HG03025 (cell line): ENCODE measurements around the gene LRP3.
"Not testable (repeated sequence)": the region's sequence is repeated elsewhere in the genome, so short reads cannot be mapped to it uniquely, and the experiment has no call there.

Experiments
- ATAC-seq: cut with Tn5 transposase; IDR thresholded peaks from one replicate; pipeline ENCODE4 v1.9.1; 2021; ENCODE audit warnings: mild to moderate bottlenecking, moderate library complexity; ENCODE audit not compliant: unreplicated experiment, low FRiP score

LRP3 gene

GRCh38 chr19:33215438-33216197 is 21.5 kb downstream of the LRP3 start:
- no peak for ATAC-seq

- no peak for ATAC-seq
Observed at GRCh38 chr19:33216198-33216830, 22.2 kb downstream of the LRP3 start.

GRCh38 chr19:33217881-33218280 is 23.8 kb downstream of the LRP3 start:
- ATAC-seq = no peak

GRCh38 chr19:33219261-33219815 is 25.2 kb downstream of the LRP3 start:
- no peak for ATAC-seq

DNA sequence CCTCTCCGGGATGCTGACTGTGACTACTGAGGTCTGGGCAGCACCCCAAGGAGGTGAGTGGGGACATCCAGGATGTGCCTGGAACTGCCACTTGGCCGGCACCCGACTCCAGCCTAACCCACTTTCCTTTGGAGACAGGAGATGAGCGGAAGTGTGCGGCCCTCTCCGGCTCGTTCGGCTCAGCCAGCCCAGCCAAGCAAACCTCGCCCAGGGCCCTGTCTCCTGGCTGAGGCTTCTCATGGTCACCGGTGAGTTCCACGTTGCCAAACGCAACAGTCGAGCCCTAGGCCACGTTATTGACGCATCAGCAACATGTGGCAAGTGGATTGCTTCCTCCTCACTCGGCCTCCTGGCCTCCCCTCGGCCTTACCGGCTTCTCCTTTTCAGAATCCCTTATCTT is 26.0 kb downstream of the LRP3 start:
- ATAC-seq = no peak

DNA sequence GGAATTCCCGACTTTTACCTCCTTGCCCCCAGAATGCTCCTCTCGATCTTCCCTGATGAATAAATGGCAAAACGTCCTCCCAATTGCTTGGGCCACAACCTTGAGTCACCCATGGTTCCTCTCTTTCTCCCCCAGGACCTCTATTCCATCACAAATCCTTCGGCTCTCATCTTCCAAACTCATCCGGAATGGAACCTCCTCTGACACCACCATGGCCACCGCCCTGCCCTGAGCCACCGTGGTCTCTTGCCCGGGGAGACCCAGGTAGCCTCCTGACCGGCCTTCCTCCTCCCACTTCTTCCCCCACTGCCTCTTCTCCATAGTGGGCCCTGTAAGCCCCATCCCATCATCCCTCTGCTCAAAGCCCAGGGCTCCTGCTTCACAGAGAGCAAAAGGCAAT is 26.6 kb downstream of the LRP3 start:
- no peak for ATAC-seq

- no peak for ATAC-seq
Observed at GRCh38 chr19:33221638-33222037, 27.5 kb downstream of the LRP3 start.

GRCh38 chr19:33222255-33222654 is 28.1 kb downstream of the LRP3 start:
- not testable (repeated sequence) for ATAC-seq

DNA sequence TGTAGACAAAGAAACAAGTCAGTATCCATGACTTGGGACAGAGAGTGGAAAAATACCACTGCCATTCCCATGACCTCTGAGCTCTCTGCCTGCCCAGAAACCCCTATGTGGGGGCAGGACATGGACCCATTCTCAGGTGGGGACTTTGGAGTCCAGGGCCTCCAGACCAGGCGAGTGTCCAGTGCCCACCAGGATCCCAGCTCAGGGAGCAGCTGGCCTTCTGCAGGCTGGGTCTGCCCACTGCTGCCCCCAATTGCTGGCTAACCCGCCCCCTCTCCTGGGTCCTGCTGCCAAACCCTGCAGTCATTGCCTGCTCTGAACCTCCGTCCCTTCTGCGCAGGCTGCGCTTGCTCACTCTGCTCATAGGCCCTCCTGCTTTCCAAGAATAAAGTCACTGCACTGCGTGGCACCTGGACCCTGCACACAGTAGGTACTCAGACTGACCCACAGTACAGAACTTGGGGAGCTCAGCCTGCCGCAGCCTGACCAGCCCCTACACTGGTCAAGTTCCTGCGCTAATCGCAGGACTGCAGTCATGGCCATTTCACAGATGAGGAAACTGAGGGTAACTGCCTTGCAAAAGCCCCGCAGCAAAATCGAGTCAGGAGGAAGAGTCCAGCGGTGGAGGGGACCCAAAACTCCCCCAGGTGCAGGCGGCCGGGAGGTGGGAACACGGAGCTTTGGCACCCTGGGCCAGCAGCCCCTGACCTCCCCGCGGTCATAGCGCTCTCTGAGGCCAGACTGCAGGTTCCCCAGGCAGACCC is 30.7 kb downstream of the LRP3 start:
- ATAC-seq = no peak

GRCh38 chr19:33225458-33225926 is 31.4 kb downstream of the LRP3 start, which contains the start of gene SLC7A10:
Gene SLC7A10, minus strand, starts transcription at chr19:33225850. Its CDS starts 147 bp downstream, at chr19:33225703.
- ATAC-seq = no peak

GRCh38 chr19:33226550-33227241 is 32.6 kb downstream of the LRP3 start:
- no peak for ATAC-seq

- no peak for ATAC-seq
Observed at GRCh38 chr19:33227242-33227650, 33.1 kb downstream of the LRP3 start.

GRCh38 chr19:33227870-33228599 is 33.9 kb downstream of the LRP3 start:
- ATAC-seq = no peak

- no peak for ATAC-seq
Observed at GRCh38 chr19:33229962-33230361, 35.8 kb downstream of the LRP3 start.

DNA sequence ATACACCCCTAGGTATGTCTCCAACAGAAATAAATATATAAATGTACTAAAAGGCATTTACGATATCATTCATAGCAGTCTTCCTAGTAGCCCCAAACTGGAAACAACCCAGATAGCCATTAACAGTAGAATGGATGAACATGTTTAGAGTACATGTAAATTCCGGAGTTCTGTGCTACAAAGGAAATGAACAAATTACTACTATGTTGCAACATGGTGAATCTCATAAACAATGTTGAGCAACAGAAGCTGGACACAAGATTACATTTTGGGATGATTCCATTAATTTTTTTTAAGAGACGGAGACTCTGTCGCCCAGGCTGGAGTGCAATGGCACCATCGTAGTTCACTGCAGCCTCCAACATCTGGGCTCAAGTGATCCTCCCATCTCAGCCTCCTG is 37.4 kb downstream of the LRP3 start:
- ATAC-seq = no peak

GRCh38 chr19:33232656-33233055 is 38.5 kb downstream of the LRP3 start:
- no peak for ATAC-seq

GRCh38 chr19:33233056-33233873 is 39.1 kb downstream of the LRP3 start:
- no peak for ATAC-seq

DNA sequence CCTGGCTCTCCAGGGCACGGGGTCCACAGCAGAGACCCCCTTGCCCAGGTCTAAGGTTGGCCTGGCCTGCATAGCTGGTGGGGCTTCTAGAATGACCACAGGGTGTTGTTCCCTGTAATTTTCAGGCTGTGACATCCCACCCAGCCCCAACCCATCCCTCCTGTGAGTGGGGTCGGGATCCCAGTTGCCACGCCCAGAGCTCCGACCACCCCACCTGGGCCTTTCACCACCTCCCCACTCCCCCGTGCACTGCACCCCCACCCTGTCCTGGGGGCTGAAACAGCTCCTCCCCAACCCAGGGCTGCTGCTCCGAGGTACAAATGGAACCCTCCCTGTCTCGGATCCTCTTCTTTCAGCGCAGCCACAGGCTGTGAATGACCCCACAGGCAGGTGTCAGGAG is 40.0 kb downstream of the LRP3 start:
- no peak for ATAC-seq

DNA sequence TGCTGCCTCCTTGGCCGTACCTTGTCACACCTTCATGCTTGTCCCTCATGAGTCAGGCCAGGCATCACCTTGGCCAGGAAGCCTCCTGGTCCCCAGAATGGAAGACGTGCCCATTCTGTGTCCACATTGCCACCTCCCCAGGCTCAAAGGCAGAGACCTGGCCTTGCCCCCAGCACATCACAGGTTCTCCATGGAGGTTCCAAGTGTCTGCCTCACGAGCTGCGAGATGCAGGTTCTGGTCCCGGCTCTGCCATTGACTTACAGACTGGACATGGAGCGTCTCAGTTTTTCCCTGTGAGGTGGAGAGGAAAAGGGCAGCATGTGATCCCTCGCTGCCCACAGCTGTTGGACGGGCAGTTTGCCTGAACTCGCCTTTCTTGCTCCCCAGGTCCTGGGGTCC is 40.6 kb downstream of the LRP3 start:
- no peak for ATAC-seq
